HT1080 (cell line): ENCODE results near the gene LIG1. TPM values are rescaled to one million over a fixed set of nuclear protein-coding genes. Genes with fewer than 3 reads are reported as not detected.

Experiments
- DNase-seq: peaks from one replicate; pipeline ENCODE4 v3.0.0-alpha.2; 2015; ENCODE audit warnings: low read depth
- total RNA-seq: library from RNA; depleted of rRNA; stranded (reverse); fragments of >200 nt; shearing (Covaris generic); gene quantifications from 2 replicates; pipeline ENCODE4 v1.2.3, GENCODE V29; 2014

LIG1 gene
- total RNA-seq, 1 experiment from 2014 or later: 86.5 TPM

DNA sequence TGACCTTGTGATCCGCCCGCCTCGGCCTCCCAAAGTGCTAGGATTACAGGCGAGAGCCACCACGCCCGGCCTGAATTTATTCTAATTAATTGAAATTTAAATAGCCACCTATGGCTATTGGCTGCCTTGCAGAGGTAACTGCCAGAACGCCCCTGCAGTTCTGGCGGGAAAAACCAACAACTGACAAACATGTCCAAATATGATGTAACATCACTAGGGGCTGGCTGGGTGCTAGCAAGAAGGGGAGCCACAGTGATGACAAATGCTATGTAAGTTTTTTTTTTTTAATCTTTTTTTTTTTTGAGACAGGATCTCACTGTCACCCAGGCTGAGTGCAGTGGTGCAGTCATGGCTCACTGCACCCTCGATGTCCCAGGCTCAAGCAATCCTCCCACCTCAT is 13.2 kb upstream of the LIG1 start:
- DNase-seq: no peak

GRCh38 chr19:48182434-48182833 is 12.3 kb upstream of the LIG1 start:
- DNase-seq: no peak

GRCh38 chr19:48181505-48181904 is 11.4 kb upstream of the LIG1 start:
- DNase-seq: no peak

DNA sequence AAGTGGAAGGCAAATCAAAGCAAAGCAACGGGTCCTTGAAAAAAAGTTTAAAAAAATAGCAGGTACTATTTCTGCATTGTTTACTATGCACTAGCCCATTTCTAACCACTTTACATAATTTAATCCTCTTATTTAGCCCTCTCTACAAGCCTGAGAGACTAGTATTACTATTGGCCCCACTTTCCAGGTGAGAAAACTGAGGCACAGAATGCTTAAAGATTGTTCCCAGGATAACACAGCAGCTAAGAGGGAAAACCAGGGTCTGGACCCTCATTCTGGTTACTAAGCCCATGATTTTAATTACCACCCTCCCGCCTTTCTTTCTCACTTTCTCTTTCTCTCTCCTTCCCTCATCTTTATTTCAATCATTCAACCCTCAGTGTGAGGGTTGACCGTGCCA is 6.1 kb upstream of the LIG1 start:
- DNase-seq: no peak

GRCh38 chr19:48175578-48175977 is 5.4 kb upstream of the LIG1 start:
- no peak for DNase-seq

GRCh38 chr19:48174445-48175030 is 4.4 kb upstream of the LIG1 start:
- no peak for DNase-seq

GRCh38 chr19:48171710-48172109 is 1.6 kb upstream of the LIG1 start:
- DNase-seq: no peak

DNA sequence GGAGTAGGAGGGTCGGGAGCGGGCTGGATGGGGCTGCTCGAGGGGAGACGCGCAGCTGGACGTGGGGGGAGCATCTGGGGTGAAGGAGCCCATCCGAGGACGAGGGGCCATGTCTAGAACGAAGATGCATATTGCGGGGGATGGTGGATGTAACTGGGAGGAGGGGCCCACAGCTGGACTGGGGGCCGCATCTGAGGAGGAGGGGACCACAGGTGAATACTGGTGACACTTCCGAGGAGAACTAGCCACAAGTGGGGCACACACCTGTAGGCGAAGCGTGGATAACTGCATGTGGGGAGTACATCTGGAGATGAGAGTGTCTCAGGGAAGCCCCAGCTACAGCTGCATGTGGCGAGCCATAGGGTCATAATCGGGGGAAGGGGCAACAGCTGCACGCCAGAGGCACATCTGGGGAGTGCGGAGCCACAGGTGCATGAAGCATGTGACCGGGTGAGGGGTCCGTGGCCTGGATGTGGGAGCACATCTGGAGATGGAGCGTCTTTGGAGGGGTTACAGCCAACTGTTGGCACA is 738 bp upstream of the LIG1 start:
- no peak for DNase-seq

GRCh38 chr19:48169578-48169938 is 586 bp downstream of the LIG1 start:
- DNase-seq: no peak

GRCh38 chr19:48168689-48169088 is 1.5 kb downstream of the LIG1 start:
- no peak for DNase-seq

- no peak for DNase-seq
Observed at GRCh38 chr19:48158210-48158790, 11.8 kb downstream of the LIG1 start.

- DNase-seq: no peak
Observed at GRCh38 chr19:48154003-48154402, 16.1 kb downstream of the LIG1 start.

GRCh38 chr19:48152551-48152950 is 17.6 kb downstream of the LIG1 start:
- DNase-seq: peak; percentile 72

DNA sequence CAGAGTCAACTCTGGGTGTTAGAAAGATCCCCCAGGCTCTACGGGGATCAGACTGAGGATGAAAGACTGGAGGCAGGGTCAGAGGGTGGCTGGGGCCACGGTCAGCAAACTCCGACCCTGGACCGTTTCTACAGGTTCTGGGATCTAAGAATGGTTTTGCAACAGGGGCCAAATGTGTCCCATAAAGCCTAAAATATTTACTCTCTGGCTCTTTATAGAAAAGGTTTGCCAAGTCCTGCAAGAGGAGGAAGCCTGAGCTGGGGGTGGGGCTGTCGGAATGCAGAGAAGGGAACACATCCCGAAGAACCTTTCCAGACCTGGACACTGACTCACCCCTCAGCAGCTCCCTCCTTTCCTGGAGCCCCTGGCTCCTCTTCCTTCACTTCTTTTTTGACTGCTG is 20.7 kb downstream of the LIG1 start:
- no peak for DNase-seq

DNA sequence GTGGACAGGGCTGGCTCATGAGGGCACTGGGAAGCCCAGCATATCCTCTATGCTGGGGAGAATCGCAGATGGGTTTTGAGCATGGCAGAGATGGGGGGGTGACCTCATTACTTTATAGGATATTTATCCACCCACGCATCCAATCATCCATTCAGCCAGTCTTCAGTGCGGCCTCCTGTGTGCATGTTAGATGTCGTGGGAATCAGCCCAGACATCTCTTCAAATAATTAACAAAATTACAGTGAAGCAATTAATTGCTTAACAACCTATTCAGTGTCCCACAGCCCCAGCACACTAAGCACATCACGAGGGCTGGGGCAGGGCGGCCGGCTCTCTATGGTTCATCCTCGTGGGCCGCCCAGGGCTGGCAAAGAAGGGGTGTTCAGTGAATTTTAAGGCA is 21.6 kb downstream of the LIG1 start:
- DNase-seq: no peak

- no peak for DNase-seq
Observed at GRCh38 chr19:48147597-48148175, 22.5 kb downstream of the LIG1 start.

DNA sequence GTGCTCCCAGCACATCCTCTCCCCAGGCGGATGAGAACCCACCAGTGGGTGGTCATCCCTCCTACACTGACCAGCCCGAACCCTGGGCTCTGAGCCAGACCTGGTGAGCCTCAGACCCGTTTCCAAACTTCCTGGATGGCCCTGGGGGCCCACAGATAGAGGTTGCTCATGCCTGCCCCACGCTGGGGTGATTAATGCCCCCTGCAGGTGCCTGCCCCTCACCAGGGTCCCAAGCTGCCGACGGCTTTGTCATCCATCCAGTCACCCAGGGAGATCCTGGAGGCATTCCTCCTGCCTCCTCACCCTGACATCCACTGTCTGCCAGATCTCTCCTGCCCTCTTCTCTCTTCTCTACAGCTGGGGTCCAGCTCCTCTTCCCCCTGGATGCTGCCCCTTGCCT is 31.1 kb downstream of the LIG1 start:
- no peak for DNase-seq

- DNase-seq: no peak
Observed at GRCh38 chr19:48137411-48137810, 32.7 kb downstream of the LIG1 start.

- DNase-seq: no peak
Observed at GRCh38 chr19:48136547-48136946, 33.6 kb downstream of the LIG1 start.

DNA sequence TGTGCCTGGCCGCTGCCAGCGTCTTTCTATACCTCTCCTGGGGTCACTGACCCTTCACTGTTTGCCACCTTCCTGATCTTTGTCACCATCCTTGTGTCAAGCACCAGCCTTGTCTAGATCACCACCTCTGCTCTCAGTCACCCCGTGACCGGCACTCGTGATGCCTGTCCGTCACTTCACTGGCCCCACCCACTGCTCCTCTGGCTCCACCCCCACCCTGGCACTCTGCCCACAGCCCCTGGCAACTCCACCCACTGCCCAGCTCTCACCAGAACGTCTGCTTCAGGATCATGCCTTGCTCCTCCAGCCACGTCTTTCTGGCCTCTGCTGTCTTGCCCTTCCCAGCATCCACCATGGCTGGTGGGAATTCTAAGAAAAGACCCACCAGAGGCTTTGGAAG is 34.7 kb downstream of the LIG1 start:
- no peak for DNase-seq

DNA sequence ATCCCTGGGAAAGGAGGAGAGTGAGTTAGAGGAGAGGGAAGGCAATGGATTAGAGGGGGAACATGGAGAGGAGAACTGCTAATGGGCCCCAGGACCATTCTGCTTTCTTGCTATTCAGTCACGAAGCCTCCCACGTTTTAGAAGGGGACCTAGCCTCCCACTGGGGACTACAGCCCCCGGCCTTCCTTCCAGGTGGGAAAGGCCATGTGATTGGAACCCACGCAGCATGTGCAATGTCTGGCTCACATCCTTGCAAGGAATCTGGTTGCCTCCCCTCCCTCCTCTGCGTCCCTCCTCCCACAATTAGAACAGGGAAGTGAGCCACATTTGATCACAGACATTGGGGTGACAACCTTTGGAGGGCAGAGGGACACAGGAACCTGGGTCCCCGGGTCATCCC is 37.0 kb downstream of the LIG1 start:
- DNase-seq: no peak

DNA sequence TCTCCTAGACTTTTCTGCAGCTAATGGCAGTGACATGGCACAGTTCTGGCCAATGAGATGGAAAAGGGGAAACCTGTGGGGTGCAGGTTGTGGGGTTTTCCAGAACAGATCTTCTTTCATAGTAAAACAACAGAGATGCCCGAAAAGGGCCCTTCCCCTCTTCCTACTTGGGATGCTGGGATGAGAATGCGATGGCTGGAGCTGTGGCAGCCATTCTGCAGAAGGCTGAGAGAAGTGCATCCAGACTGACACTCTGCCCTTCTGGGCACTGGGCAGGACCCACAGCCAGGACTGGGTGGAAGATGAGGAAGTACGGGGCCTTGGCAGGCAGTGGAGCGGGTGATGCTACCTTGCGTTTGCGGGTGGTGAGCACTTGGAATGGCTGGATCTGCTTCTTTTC is 42.6 kb downstream of the LIG1 start:
- no peak for DNase-seq
